B cell (primary cell): ENCODE results near the gene SSBP2. TPM values are rescaled to one million over a fixed set of nuclear protein-coding genes. Genes with fewer than 3 reads are reported as not detected.

Source experiments
- ATAC-seq: fragments of 200-7000 bp; cut with Tn5 transposase; one replicate; pipeline ENCODE4 v1.10.0; 2021; ENCODE audit warnings: low read depth, mild to moderate bottlenecking, moderate number of reproducible peaks, moderate library complexity
- CTCF ChIA-PET: fragments of 350-600 bp; sonication (Branson Sonifier 250); formaldehyde crosslinking; loops from one replicate; lab custom pipeline; 2021; ENCODE audit warnings: antibody characterized with exemption, inconsistent platforms; lab: Charles Lee
- POLR2A ChIA-PET: fragments of 350-600 bp; sonication (Branson Sonifier 250); formaldehyde crosslinking; loops from one replicate; lab custom pipeline; 2021; ENCODE audit warnings: antibody characterized with exemption; lab: Charles Lee
- DNase-seq: peaks from one replicate; pipeline ENCODE4 v3.0.0; 2013
- H2AFZ ChIP-seq: 2 replicates; pipeline ENCODE4 v1.6.1; 2012; ENCODE audit warnings: mild to moderate bottlenecking, low read depth, low read length; ENCODE audit not compliant: insufficient read depth, poor library complexity, severe bottlenecking
- H3K27ac ChIP-seq, 2 donors: 1 replicate in 1 of 2; 2 replicates in 1 of 2; pipeline ENCODE4 v1.5.1; 2012 to 2013; ENCODE audit warnings: low read length in 2 of 2, mild to moderate bottlenecking in 2 of 2, moderate library complexity in 1 of 2
- H3K27me3 ChIP-seq, 4 experiments: fragments of 200-600 bp in 1 of 4; sonication (generic) in 1 of 4; replicated peaks in 1 of 4; 1 replicate in 2 of 4; 2 replicates in 2 of 4; pipeline versions ENCODE4 v1.6.1 to v1.7.0; 2013 to 2016; ENCODE audit warnings: low read length in 3 of 4, mild to moderate bottlenecking in 2 of 4, mixed read lengths in 1 of 4, moderate library complexity in 1 of 4; ENCODE audit not compliant: insufficient read depth in 4 of 4, control insufficient read depth in 3 of 4; ENCODE audit errors: control extremely low read depth in 1 of 4
- H3K36me3 ChIP-seq, 2 experiments: replicated peaks in 1 of 2; 1 replicate in 1 of 2; 2 replicates in 1 of 2; pipeline versions ENCODE4 v1.6.1 to v1.7.1; 2013; ENCODE audit warnings: low read length in 1 of 2; ENCODE audit not compliant: insufficient read depth in 2 of 2, control insufficient read depth in 1 of 2; ENCODE audit errors: control extremely low read depth in 1 of 2, extremely low read depth in 1 of 2
- H3K4me1 ChIP-seq, 2 donors: fragments of 200-600 bp in 1 of 2; sonication (generic) in 1 of 2; 1 replicate in 1 of 2; 2 replicates in 1 of 2; pipeline versions ENCODE4 v1.5.1 to v1.6.1; 2013 to 2017; ENCODE audit warnings: low read length in 2 of 2; ENCODE audit not compliant: control insufficient read depth in 2 of 2, insufficient read depth in 2 of 2
- H3K4me2 ChIP-seq: replicated peaks from 2 replicates; pipeline ENCODE3; 2012; ENCODE audit warnings: mild to moderate bottlenecking, low read depth, low read length; ENCODE audit not compliant: poor library complexity, severe bottlenecking
- H3K4me3 ChIP-seq, 5 experiments: fragments of 200-600 bp in 1 of 5; sonication (generic) in 1 of 5; 1 replicate in 3 of 5; 2 replicates in 2 of 5; pipeline versions ENCODE4 v1.5.1 to v1.7.0; 2011 to 2016; ENCODE audit warnings: low read length in 4 of 5, mild to moderate bottlenecking in 4 of 5, low read depth in 2 of 5, control low read depth in 1 of 5, moderate library complexity in 1 of 5; ENCODE audit not compliant: insufficient read depth in 1 of 5; ENCODE audit errors: control extremely low read depth in 1 of 5, extremely low read depth in 1 of 5
- H3K79me2 ChIP-seq: fragments of 200-600 bp; sonication (generic); one replicate; pipeline ENCODE4 v1.6.0; 2016; ENCODE audit warnings: low read length; ENCODE audit not compliant: control insufficient read depth, insufficient read depth
- H3K9ac ChIP-seq: fragments of 200-600 bp; sonication (generic); 2 replicates; pipeline ENCODE4 v1.6.1; 2017; ENCODE audit warnings: mild to moderate bottlenecking, low read length, moderate library complexity
- H3K9me3 ChIP-seq, 3 donors: one replicate each; pipeline versions ENCODE4 v1.6.1 to v1.7.1; 2013; ENCODE audit warnings: low read length in 2 of 3; ENCODE audit not compliant: control insufficient read depth in 2 of 3, insufficient read depth in 1 of 3; ENCODE audit errors: control extremely low read depth in 1 of 3
- H4K20me1 ChIP-seq: 2 replicates; pipeline ENCODE4 v1.6.0; 2012; ENCODE audit warnings: mild to moderate bottlenecking, low read length; ENCODE audit not compliant: insufficient read depth, control insufficient read depth, poor library complexity, severe bottlenecking
- H3K27ac Mint-ChIP-seq: one replicate; pipeline ENCODE4 v1.8.0; 2021; ENCODE audit warnings: mixed read lengths
- H3K27me3 Mint-ChIP-seq: one replicate; pipeline ENCODE4 v1.8.0; 2021; ENCODE audit warnings: mixed read lengths
- H3K4me1 Mint-ChIP-seq: one replicate; pipeline ENCODE4 v1.8.0; 2021; ENCODE audit warnings: mixed read lengths
- H3K4me3 Mint-ChIP-seq: one replicate; pipeline ENCODE4 v1.8.0; 2021; ENCODE audit warnings: mixed read lengths
- H3K9me3 Mint-ChIP-seq: one replicate; pipeline ENCODE4 v1.8.0; 2022; ENCODE audit warnings: mixed read lengths; ENCODE audit not compliant: insufficient read depth
- EZH2 ChIP-seq: IDR thresholded peaks from 2 replicates; pipeline ENCODE4 v1.6.1; 2012; ENCODE audit warnings: borderline replicate concordance, low read depth, mild to moderate bottlenecking, moderate library complexity, low read length; ENCODE audit not compliant: insufficient read depth, poor library complexity, severe bottlenecking
- WGBS: methylation state at CpG from one replicate; pipeline ENCODE4 v1.1.5; 2013; ENCODE audit warnings: missing lambda C conversion rate; ENCODE audit not compliant: insufficient coverage; 5-methylcytosine and 5-hydroxymethylcytosine counted together
- intact Hi-C: fragments of 100-400 bp; cut with micrococcal nuclease; formaldehyde crosslinking; loops from one replicate; pipeline ENCODE4 v1.10.0; 2022
- polyA plus RNA-seq: library from polyadenylated mRNA; depleted of rRNA; stranded (reverse); fragments of >200 nt; gene quantifications from 2 replicates; pipeline ENCODE4 v1.2.3, GENCODE V29; 2012
- total RNA-seq, 2 donors: library from RNA; stranded (reverse); fragments of 120-200 nt in 1 of 2; gene quantifications; 1 replicate in 1 of 2; 2 replicates in 1 of 2; pipeline versions ENCODE4 v1.2.3 to v1.2.4, GENCODE V29; 2013 to 2022
- TF ChIP-seq, protein P1 (sequence below): fragments of 200-600 bp; IDR thresholded peaks from one replicate; pipeline ENCODE4 v1.8.0; 2022; ENCODE audit warnings: antibody characterized with exemption, mild to moderate bottlenecking

The SSBP2 gene
- total and polyA plus RNA-seq, 2 donors (not counting 1 experiment from before 2014, with no cell fraction given) = 40.9 to 49.6 TPM

DNA sequence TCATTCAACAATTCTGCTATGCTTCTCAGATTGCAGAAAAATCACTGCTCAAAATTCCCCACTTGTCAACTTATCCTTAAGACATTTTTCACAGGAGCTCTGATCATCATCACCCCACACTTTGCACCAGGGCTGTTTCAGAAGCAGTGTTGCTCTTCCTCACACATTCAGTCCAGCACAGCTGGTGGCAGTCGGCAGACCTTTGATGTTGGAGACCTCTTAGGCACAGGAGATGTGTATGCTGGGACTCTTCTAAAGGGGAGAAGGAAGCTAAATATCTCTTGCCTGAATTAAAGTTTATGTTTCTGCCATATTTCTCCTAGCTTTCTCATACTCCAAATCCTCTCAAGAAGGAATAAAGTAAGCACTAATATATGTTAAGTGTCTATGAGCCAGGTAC lies 44.8 kb upstream of the SSBP2 start:
- no peaks in the 10 kb centered on the region for H3K9me3 ChIP-seq
- Mint-ChIP-seq H3K27me3 (no peaks in the 10 kb centered on the region), H3K9me3 (no peaks in the 10 kb centered on the region), H3K4me1 (peaks cover 3% of the 10 kb centered on the region), H3K4me3 (no peak overlapping the region), H3K27ac (no peak overlapping the region)
- intact Hi-C loops = no loop called here
- no peaks in the 10 kb centered on the region for H3K36me3 ChIP-seq
- H2AFZ ChIP-seq = no peak overlapping the region
- H3K9ac ChIP-seq = no peak overlapping the region
- no peak overlapping the region for H3K4me3 ChIP-seq
- H3K4me1 ChIP-seq = no peaks in the 10 kb centered on the region
- no peaks in the 10 kb centered on the region for H4K20me1 ChIP-seq
- no peak for TF ChIP-seq EZH2
- TF ChIP-seq, protein P1, sequence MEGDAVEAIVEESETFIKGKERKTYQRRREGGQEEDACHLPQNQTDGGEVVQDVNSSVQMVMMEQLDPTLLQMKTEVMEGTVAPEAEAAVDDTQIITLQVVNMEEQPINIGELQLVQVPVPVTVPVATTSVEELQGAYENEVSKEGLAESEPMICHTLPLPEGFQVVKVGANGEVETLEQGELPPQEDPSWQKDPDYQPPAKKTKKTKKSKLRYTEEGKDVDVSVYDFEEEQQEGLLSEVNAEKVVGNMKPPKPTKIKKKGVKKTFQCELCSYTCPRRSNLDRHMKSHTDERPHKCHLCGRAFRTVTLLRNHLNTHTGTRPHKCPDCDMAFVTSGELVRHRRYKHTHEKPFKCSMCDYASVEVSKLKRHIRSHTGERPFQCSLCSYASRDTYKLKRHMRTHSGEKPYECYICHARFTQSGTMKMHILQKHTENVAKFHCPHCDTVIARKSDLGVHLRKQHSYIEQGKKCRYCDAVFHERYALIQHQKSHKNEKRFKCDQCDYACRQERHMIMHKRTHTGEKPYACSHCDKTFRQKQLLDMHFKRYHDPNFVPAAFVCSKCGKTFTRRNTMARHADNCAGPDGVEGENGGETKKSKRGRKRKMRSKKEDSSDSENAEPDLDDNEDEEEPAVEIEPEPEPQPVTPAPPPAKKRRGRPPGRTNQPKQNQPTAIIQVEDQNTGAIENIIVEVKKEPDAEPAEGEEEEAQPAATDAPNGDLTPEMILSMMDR = no peak
- ATAC-seq (no peak), DNase-seq (no peak)
- CTCF ChIA-PET = interaction anchor here (1.4 kb wide), 1 partner anchor 16 kb away, joined by 4 read pairs; no protein-coding TSS in a partner anchor
- WGBS = no CpG with 5 or more reads among the region's 1 CpG
- no peaks in the 10 kb centered on the region for H3K27me3 ChIP-seq
- H3K4me2 ChIP-seq = no peak overlapping the region
- no peak overlapping the region for H3K27ac ChIP-seq
- POLR2A ChIA-PET = interaction anchor here (0.6 kb wide), 1 partner anchor 10 kb away, joined by 5 read pairs; no protein-coding TSS in a partner anchor
- no peaks in the 10 kb centered on the region for H3K79me2 ChIP-seq

DNA sequence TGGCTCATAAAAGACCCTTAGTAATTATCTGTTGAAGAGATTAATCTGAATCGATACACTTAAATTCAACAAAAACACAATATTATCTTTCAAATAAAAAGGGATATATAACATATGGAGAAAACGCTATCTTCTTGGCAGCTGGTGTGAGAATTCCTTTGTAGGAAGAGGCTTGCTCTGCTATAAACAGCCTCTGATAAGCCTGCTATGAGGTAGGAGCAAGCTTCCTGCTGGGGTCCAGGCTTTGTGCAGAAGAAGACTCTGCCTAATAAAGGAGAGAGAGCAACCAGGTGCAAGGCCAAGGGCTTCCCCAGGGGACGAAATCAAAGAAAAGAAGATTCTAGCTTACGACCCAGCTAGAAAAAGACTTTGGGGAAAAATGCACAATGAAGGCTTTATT lies 43.3 kb upstream of the SSBP2 start:
- no peaks in the 10 kb centered on the region for H3K27me3 Mint-ChIP-seq
- H3K27me3 ChIP-seq = no peaks in the 10 kb centered on the region
- no peak overlapping the region for H3K4me3 Mint-ChIP-seq
- no peaks in the 10 kb centered on the region for H3K9me3 ChIP-seq
- H3K9me3 Mint-ChIP-seq = no peaks in the 10 kb centered on the region
- no peaks in the 10 kb centered on the region for H3K36me3 ChIP-seq
- no peak overlapping the region for H3K9ac ChIP-seq
- H3K4me3 ChIP-seq = no peak overlapping the region
- H4K20me1 ChIP-seq = no peaks in the 10 kb centered on the region
- CTCF ChIA-PET = no interaction called here
- ATAC-seq = no peak
- no peak for DNase-seq
- intact Hi-C loops = no loop called here
- no peak overlapping the region for H2AFZ ChIP-seq
- TF ChIP-seq, protein P1 = no peak
- no peaks in the 10 kb centered on the region for H3K4me1 ChIP-seq
- H3K4me1 Mint-ChIP-seq = peaks cover 3% of the 10 kb centered on the region
- POLR2A ChIA-PET = no interaction called here
- no peaks in the 10 kb centered on the region for H3K79me2 ChIP-seq
- no peak overlapping the region for H3K27ac Mint-ChIP-seq
- H3K27ac ChIP-seq = no peak overlapping the region
- H3K4me2 ChIP-seq = no peak overlapping the region
- WGBS = 80% methylated on average over 1 of the region's 4 CpGs
